Large intestine (tissue), 3 donors: ENCODE results near the gene NDUFA13. TPM values are rescaled to one million over a fixed set of nuclear protein-coding genes. Genes with fewer than 3 reads are reported as not detected.

Source experiments
- DNase-seq, 2 donors: peaks; one replicate each; pipeline versions ENCODE4 v3.0.0 to v3.0.0-alpha.2; 2013
- H3K27ac ChIP-seq: one replicate; pipeline ENCODE4 v1.5.1; 2013; ENCODE audit warnings: low read length
- H3K27me3 ChIP-seq: 2 replicates; pipeline ENCODE4 v1.6.1; 2013; ENCODE audit warnings: low read length; ENCODE audit not compliant: control insufficient read depth, insufficient read depth
- H3K36me3 ChIP-seq: 2 replicates; pipeline ENCODE4 v1.6.1; 2013; ENCODE audit warnings: low read length; ENCODE audit not compliant: control insufficient read depth, insufficient read depth
- H3K4me1 ChIP-seq: one replicate; pipeline ENCODE4 v1.6.1; 2013; ENCODE audit warnings: low read length; ENCODE audit not compliant: control insufficient read depth, insufficient read depth
- H3K4me3 ChIP-seq: one replicate; pipeline ENCODE4 v1.5.1; 2013; ENCODE audit warnings: low read length
- H3K9me3 ChIP-seq: one replicate; pipeline ENCODE4 v1.6.1; 2013; ENCODE audit warnings: mild to moderate bottlenecking, low read depth, low read length, moderate library complexity; ENCODE audit not compliant: control insufficient read depth
- WGBS: methylation state at CpG from one replicate; pipeline ENCODE4 v1.1.5; 2013; ENCODE audit warnings: low lambda C conversion rate; ENCODE audit not compliant: insufficient coverage; 5-methylcytosine and 5-hydroxymethylcytosine counted together
- polyA plus RNA-seq: library from polyadenylated mRNA; unstranded; fragments of 120-200 nt; gene quantifications from one replicate; pipeline ENCODE4 v1.2.1, GENCODE V29; 2013

Gene NDUFA13
- polyA plus RNA-seq, 1 donor, result 219 TPM

DNA sequence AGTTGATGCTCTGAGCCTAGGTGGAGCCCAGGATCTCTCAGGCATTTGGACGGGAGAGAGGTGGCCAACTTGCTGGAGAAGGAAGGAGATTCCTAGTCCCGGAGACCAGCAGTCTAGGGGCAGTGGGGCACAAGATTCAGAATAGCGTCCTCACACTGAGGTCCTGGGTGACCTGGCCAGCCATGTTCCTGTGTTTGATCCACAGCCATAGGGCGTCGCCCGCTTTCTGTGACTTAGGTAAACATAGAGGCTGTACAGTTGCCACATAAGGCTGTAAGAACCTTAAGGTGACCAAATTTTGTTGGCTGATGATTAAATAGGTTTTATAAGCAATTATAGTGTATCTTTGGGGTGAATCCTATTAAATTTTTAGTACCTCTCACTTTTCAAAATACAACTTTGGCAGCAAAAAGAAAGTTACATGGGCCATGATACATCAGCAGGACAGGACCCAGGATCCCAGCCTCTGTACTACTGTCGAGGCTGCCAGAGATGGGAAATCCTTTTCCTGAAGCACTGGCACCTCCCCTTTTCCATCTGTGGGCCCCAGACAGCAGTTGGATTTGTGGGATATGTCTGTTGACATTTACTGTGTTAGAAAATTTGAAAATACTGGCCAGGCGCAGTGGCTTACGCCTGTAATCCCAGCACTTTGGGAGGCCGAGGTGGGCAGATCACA is 38.2 kb upstream of the NDUFA13 start:
- Histone ChIP-seq H3K27ac (no peak overlapping the region), H3K9me3 (no peaks in the 10 kb centered on the region), H3K4me1 (peaks cover 11% of the 10 kb centered on the region), H3K4me3 (no peak overlapping the region), H3K36me3 (peaks cover 45% of the 10 kb centered on the region), H3K27me3 (no peaks in the 10 kb centered on the region)
- DNase-seq, result no peak
- no CpG with 5 or more reads among the region's 10 CpGs for WGBS

DNA sequence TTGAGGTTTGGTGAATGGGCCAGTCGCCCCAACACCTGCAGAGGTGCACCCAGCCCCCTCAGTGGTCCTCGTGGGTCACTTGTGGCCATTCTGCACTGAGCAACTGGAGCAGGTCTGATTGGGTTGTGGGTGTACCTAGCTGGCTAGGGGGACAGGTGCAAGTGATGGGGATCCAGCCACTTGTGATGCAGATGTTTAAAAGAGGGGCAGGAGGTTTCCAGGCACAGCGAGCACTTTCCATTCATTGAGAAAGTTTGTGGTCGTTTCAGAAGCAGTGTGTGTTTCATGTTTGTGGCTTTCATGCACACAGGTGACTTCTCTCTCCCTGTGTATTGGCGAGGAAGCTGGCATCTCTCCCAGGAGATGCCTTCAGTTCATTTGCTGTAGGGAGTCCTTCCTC is 35.3 kb upstream of the NDUFA13 start:
- Histone ChIP-seq H3K9me3 (no peaks in the 10 kb centered on the region), H3K27me3 (no peaks in the 10 kb centered on the region), H3K4me3 (no peak overlapping the region), H3K27ac (no peak overlapping the region), H3K36me3 (peaks cover 37% of the 10 kb centered on the region), H3K4me1 (peaks cover 15% of the 10 kb centered on the region)
- DNase-seq, result no peak
- WGBS, result no CpG with 5 or more reads among the region's 5 CpGs

DNA sequence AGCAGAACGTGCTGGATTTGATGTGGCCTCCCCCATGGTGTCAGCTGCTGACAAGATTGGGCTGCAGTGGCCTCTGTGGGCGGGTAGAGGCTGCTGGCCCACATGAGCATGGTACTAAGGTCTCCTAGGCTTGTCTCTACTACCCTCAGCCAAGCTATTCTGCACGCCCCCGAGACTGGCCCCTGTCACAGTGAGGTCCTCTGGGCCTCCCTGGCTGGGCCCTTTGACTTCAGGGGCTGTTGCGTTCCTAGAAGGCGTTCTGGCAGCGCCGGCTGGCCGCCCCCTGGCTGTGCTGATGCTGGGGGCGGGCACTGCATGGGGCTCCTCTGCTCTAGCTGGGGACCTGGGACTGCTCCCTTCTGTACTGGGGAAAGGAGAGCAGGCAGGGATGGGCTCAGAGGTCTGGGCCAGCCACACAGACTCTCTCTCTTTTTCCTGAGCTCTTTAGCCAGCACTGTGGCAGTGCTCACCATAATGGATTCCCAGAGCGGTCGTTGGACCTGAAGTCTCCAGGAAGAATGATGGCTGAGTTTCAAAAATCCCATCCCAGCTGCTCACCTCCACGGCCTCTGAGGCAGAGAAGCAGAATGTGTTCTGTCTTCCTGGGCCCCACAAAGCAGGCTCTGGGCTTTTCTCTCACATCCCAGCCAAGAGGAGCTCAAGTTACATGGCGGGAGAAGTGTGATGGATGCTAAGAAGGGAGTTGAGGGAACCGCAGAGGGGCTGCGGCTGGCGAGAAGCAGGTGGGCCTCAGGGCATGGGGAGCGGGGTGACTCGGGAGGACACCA is 33.0 kb upstream of the NDUFA13 start:
- no CpG with 5 or more reads among the region's 19 CpGs for WGBS
- Histone ChIP-seq H3K27ac (peak overlapping the region; percentile 33), H3K9me3 (no peaks in the 10 kb centered on the region), H3K4me1 (peaks cover 27% of the 10 kb centered on the region), H3K4me3 (no peak overlapping the region), H3K27me3 (no peaks in the 10 kb centered on the region), H3K36me3 (peaks cover 36% of the 10 kb centered on the region)
- DNase-seq, result peak in 1 of 2 donors; percentile 39

DNA sequence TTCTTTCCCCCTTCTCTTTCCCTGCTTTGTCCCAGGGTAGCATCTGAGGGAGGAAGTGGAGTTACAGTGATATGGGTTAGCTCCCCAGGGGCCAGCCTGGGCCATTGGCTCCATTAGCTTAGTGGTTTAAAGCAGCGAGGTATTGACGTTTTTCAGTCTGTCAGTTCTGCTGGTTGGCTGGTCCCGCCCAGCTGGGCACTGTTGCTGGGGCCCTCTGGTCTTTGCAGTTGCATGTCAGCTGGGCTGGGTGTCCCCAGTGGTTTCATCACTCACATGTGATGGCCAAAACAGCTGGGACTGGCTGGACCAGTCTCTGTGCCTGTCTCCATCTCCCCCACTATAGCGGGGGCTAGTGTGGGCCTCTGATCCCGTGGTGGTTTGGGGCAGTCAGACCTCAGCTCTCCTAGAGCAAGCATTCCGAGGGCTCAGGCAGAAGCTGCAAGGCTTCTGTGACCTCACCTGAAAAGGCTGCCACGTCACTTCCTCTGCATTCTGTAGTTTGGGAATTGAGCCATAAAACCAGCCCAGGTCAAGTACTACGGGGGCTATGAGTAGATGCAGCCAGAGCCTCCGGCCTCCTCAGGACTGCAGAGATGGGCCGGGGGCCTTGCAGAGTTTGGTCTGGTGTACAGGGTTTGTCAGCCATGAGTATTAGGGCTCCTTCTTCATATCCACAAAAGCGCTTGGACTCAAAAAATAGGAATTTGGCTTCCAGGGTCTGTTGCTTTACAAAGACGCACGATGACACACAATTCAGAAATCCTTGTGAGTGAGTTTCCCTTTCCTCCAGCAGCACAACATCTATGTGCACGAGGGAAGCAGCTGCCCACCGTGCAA is 30.6 kb upstream of the NDUFA13 start:
- no CpG with 5 or more reads among the region's 15 CpGs for WGBS
- peaks cover 50% of the 10 kb centered on the region for H3K4me1 ChIP-seq
- H3K36me3 ChIP-seq, result peaks cover 34% of the 10 kb centered on the region

DNA sequence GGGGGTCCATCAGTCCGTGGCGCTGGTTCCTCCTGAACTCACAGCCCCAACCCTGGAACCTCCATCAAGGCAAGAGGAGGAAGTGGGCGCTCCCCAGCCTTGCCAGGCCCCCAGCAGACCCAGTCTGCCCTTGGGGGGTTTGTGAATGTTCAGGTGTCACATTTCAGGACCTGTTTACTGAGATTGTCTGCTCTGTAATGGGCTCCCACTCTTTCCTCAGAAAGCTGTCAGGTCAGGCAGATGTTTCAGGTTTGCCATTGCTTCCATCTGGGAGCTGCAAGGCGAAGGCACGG is 30.1 kb upstream of the NDUFA13 start:
- Histone ChIP-seq H3K4me1 (peaks cover 50% of the 10 kb centered on the region), H3K27me3 (no peaks in the 10 kb centered on the region), H3K27ac (no peak overlapping the region), H3K4me3 (no peak overlapping the region), H3K36me3 (peaks cover 31% of the 10 kb centered on the region), H3K9me3 (no peaks in the 10 kb centered on the region)
- no CpG with 5 or more reads among the region's 5 CpGs for WGBS
- DNase-seq, result no peak

More for the DNA sequence above, 30.6 kb upstream of the NDUFA13 start:
- no peak overlapping the region for H3K27ac ChIP-seq
- no peaks in the 10 kb centered on the region for H3K9me3 ChIP-seq
- no peaks in the 10 kb centered on the region for H3K27me3 ChIP-seq
- DNase-seq, result no peak
- no peak overlapping the region for H3K4me3 ChIP-seq

DNA sequence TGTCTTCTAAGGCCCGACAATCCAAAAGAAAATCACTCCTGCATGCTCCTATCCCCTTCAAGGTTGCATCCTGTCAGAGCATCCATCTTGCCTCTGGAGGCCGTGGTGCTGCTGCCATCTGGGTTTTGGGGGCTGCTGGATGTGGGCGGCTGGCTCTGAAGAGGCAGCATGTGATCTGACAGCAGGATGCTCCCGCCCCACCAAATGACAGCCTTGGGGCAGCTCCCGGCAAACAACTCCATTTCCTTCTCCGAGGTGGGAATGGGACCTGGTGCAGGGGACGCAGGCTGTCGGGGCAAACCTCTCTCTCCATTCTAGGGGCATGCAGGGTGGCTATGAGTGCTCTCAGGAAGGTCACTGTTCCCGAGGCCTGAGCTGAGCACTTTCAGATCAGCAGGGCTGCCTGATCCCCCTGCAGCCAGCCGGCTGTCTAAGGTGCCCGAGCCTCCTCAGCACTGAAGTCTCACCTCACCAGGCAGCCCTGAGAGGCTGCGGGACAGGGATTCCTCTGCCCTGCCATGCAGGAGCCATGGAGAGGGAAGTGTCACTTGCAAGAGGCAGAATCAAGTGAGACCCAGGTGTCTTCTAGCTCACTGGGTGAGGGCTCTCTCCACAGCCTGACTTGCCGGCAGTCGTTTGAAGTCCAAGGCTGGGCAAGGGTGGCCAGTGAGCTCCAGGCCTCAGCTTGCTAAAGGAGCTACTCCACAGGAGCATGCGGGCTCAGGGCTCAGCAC is 29.5 kb upstream of the NDUFA13 start:
- H3K4me1 ChIP-seq, result peaks cover 50% of the 10 kb centered on the region
- no CpG with 5 or more reads among the region's 15 CpGs for WGBS

DNA sequence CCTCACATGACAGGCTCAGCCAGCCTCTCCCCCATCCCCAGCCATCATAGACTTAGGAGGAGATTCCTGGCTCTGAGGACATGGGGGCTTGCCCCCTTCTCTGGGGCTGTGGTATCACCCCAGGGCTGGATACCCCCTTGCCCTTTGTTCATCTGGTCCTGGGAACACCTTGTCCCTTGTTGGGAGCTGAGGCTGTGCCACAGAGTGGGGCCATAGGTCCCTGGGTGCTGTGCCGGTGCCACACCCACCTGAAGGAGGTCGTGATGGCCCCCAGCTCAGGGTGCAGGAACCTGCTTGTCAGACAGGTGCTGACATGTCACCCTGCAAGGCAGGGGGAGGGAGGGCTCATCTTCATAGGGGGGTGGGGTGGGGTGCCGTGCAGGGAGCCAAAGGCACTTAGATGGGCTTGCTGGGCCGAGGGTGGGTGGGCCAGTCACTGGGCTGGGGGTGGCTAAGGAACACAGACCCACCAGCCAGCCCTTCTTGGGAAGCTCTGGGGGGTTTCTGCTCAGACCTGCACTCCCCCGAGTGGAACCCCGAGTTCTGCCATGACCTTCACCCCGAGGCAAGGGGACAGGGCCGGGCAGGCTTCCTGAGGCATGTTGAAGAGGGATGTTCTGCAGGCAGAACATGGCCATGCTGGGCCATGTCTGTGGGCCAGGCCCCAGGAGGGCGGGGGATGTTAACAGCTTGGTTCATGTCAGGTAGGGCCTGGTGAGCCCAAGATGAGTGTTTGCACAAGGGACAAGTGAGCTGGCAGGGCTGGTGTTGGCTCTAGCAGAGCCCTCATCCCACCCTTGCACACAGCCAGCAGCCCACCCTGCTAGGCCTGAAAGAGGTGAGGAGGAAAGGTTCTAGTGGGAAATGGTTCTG is 28.7 kb upstream of the NDUFA13 start:
- H3K27me3 ChIP-seq, result no peaks in the 10 kb centered on the region
- H3K36me3 ChIP-seq, result peaks cover 34% of the 10 kb centered on the region
- DNase-seq, result no peak
- H3K9me3 ChIP-seq, result no peaks in the 10 kb centered on the region
- no CpG with 5 or more reads among the region's 9 CpGs for WGBS
- H3K4me3 ChIP-seq, result no peak overlapping the region
- H3K27ac ChIP-seq, result no peak overlapping the region
- H3K4me1 ChIP-seq, result peaks cover 50% of the 10 kb centered on the region

More for the DNA sequence above, 29.5 kb upstream of the NDUFA13 start:
- Histone ChIP-seq H3K9me3 (no peaks in the 10 kb centered on the region), H3K36me3 (peaks cover 26% of the 10 kb centered on the region), H3K4me3 (no peak overlapping the region), H3K27me3 (no peaks in the 10 kb centered on the region), H3K27ac (no peak overlapping the region)
- DNase-seq, result no peak

DNA sequence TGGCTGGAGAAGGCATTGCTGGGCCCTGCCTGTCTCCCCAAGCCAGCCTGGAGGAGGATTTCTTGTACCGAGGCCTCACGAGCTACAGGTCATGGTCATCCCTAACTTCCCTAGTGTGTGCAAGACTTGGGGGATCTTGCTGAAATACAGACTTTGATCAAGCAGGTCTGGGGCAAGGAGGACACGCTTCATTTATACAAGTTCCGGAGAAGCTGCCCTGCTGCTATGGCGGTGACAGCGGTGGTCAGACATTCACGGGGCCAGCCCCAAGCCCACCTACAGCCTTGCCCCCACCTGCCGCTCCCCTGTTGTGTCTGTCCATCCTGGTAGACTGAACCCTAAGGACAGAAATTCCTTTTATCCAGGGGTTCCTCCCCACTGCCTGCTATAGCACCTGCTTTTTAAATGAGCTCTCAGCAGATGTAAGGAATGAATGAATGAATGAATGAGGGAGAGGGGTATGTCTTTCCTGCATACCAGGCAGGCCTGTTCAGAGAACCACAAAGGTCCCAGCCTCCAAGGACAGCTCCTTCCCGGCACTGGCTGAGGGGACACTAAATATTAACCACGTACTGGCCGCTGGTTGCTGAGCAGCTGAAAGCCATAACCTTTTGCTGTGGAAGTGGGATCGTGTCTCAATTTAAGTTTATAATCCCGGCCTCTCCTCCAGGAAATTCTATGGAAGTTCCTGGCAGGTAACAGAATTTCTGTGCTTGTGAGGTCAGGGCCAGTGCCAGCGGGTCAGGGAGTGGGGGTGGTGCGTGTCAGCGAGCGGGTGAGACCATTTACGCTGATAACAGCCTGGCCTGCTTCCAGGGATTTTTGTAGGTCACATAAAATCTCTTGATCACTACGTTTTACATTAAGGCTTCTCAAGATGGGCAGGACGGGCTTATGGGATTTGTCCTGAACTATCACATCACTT is 27.8 kb upstream of the NDUFA13 start:
- Histone ChIP-seq H3K4me1 (peaks cover 41% of the 10 kb centered on the region), H3K4me3 (no peak overlapping the region), H3K9me3 (no peaks in the 10 kb centered on the region), H3K27ac (peak overlapping the region; percentile 70), H3K27me3 (no peaks in the 10 kb centered on the region), H3K36me3 (peaks cover 40% of the 10 kb centered on the region)
- DNase-seq, result peak in 1 of 2 donors; percentile 55
- no CpG with 5 or more reads among the region's 20 CpGs for WGBS
